CD8-positive, alpha-beta memory T cell (primary cell): ENCODE data around the gene ZNF407. TPM values are rescaled to one million over a fixed set of nuclear protein-coding genes. Genes with fewer than 3 reads are reported as not detected.
A peak's percentile ranks its signal among the peaks of the same experiment; 100 is the strongest.

Experiments used
- CTCF ChIA-PET: fragments of 350-600 bp; sonication (Branson Sonifier 250); formaldehyde crosslinking; loops from one replicate; lab custom pipeline; 2021; ENCODE audit warnings: antibody characterized with exemption; lab: Charles Lee
- POLR2A ChIA-PET: fragments of 350-600 bp; sonication (Branson Sonifier 250); formaldehyde crosslinking; loops from one replicate; lab custom pipeline; 2021; ENCODE audit warnings: antibody characterized with exemption; lab: Charles Lee
- DNase-seq, 5 donors: peaks; one replicate each; pipeline versions ENCODE4 v3.0.0 to v3.0.0-alpha.2; 2020 to 2022; ENCODE audit warnings: mixed read lengths in 1 of 5
- H3K27ac ChIP-seq: one replicate; pipeline ENCODE4 v1.7.0; 2013; ENCODE audit warnings: low read depth, mild to moderate bottlenecking, low read length, moderate library complexity
- H3K27me3 ChIP-seq: 2 replicates; pipeline ENCODE4 v1.7.0; 2013; ENCODE audit warnings: low read length, mild to moderate bottlenecking; ENCODE audit not compliant: insufficient read depth, poor library complexity, severe bottlenecking
- H3K36me3 ChIP-seq: 2 replicates; pipeline ENCODE4 v1.7.0; 2013; ENCODE audit warnings: mild to moderate bottlenecking, low read length, moderate library complexity; ENCODE audit not compliant: insufficient read depth
- H3K4me1 ChIP-seq: 2 replicates; pipeline ENCODE4 v1.7.0; 2013; ENCODE audit warnings: mild to moderate bottlenecking, low read length, moderate library complexity; ENCODE audit not compliant: insufficient read depth
- H3K4me3 ChIP-seq: 2 replicates; pipeline ENCODE4 v1.7.0; 2013; ENCODE audit warnings: mild to moderate bottlenecking, low read length
- H3K9me3 ChIP-seq: 2 replicates; pipeline ENCODE4 v1.7.0; 2013; ENCODE audit warnings: mild to moderate bottlenecking, low read length
- H3K27ac Mint-ChIP-seq, 8 donors: one replicate each; pipeline ENCODE4 v1.8.0; 2020 to 2021; ENCODE audit warnings: mixed read lengths in 8 of 8, mild to moderate bottlenecking in 6 of 8, inconsistent platforms in 3 of 8, moderate library complexity in 3 of 8
- H3K27me3 Mint-ChIP-seq, 2 donors: one replicate each; pipeline ENCODE4 v1.8.0; 2020 to 2021; ENCODE audit warnings: mixed read lengths in 2 of 2, mild to moderate bottlenecking in 1 of 2, moderate library complexity in 1 of 2
- H3K36me3 Mint-ChIP-seq, 3 donors: one replicate each; pipeline ENCODE4 v1.8.0; 2020 to 2021; ENCODE audit warnings: mixed read lengths in 3 of 3, inconsistent platforms in 1 of 3, mild to moderate bottlenecking in 1 of 3
- H3K4me1 Mint-ChIP-seq, 3 donors: one replicate each; pipeline ENCODE4 v1.8.0; 2020 to 2021; ENCODE audit warnings: mixed read lengths in 3 of 3, inconsistent platforms in 1 of 3, mild to moderate bottlenecking in 1 of 3
- H3K4me3 Mint-ChIP-seq, 7 donors: one replicate each; pipeline ENCODE4 v1.8.0; 2020 to 2021; ENCODE audit warnings: mixed read lengths in 7 of 7, mild to moderate bottlenecking in 6 of 7, moderate library complexity in 4 of 7, inconsistent platforms in 2 of 7
- H3K9me3 Mint-ChIP-seq, 5 donors: one replicate each; pipeline ENCODE4 v1.8.0; 2020 to 2022; ENCODE audit warnings: mixed read lengths in 5 of 5, mild to moderate bottlenecking in 3 of 5, moderate library complexity in 2 of 5, inconsistent platforms in 1 of 5
- polyA plus RNA-seq: library from polyadenylated mRNA; unstranded; fragments of 300-500 nt; fragmentation: Illumina TruSeq; gene quantifications from one replicate; pipeline ENCODE4 v1.2.3, GENCODE V29; 2021
- total RNA-seq, 2 experiments: library from RNA; stranded (reverse); gene quantifications; one replicate each; pipeline ENCODE4 v1.2.3, GENCODE V29; 2021

ZNF407 gene
- total and polyA plus RNA-seq, 3 experiments from 2014 or later: 4.1 to 15.5 (median 14.9) TPM

DNA sequence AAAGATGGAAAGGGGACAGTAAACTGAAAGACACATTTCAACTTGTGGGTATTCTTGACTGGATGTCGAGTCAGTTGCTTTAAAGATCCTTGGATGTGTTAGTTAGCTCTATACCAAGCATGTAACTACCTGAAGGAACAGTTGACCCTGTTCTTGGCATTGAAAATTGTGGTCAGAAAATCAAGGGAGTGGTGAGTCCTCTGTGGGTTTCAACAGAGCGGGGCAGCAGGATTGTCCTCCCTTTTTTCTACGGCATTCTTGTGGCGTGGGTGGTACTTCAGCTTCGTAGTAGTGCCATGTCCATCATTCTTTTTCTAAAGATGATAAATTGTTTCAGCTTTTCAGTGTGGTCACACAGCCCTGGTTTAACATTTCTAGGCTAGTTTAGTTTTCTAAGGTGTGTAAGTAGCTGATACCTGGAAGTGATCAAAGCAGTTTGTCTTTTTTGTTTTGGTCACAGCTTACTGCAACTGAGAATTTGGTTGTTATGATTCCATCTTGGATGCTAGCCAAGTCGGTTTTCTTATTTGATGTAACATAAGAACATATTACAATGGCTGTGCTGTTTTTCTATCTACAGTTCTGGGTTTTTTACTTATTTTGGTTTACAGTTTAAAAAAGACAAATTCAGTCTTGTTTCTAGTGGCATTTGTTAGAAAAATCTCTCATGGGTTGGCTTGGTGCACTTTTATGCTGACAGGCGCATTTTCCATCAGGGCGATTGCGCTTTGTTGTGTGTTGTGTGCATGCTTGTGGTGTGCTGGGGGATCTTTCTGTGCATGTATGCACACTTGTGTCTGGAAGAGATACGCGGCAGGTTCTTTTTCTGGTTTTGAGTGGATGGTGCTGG, 84.7 kb downstream of the ZNF407 start:
- Mint-ChIP-seq H3K4me1 (peaks cover 31 to 37% (median 36%) of the 10 kb centered on the region in 3 donors), H3K4me3 (no peak overlapping the region), H3K27ac (no peak overlapping the region), H3K36me3 (peaks cover 30 to 33% (median 33%) of the 10 kb centered on the region in 3 donors), H3K9me3 (peaks cover 0 to 8% (median 4%) of the 10 kb centered on the region in 5 donors), H3K27me3 (no peaks in the 10 kb centered on the region)
- DNase-seq: no peak
- ChIA-PET POLR2A (no interaction called here), CTCF (no interaction called here)
- Histone ChIP-seq H3K36me3 (no peaks in the 10 kb centered on the region), H3K4me3 (no peak overlapping the region), H3K27ac (no peak overlapping the region), H3K9me3 (no peaks in the 10 kb centered on the region), H3K27me3 (no peaks in the 10 kb centered on the region), H3K4me1 (no peaks in the 10 kb centered on the region)

DNA sequence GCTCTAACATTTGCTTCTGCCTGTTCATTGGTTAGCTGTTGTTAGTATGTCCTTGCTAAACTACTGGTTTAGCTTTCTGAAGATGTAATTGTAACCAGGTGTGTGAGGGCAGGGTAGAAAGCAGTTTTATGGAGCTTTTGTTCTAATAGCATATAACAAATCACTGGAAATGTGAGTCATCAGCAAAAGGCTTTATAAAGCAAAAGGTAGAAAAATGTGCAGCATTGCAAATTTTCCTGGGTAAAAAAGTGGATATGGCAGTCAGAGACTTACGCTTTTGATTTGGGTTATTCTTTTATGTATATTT, 85.3 kb downstream of the ZNF407 start:
- H3K27ac Mint-ChIP-seq: no peak overlapping the region
- no peaks in the 10 kb centered on the region for H3K4me1 ChIP-seq
- H3K4me3 ChIP-seq: no peak overlapping the region
- no peaks in the 10 kb centered on the region for H3K36me3 ChIP-seq
- no peaks in the 10 kb centered on the region for H3K27me3 ChIP-seq
- H3K9me3 Mint-ChIP-seq: peaks cover 0 to 4% (median 0%) of the 10 kb centered on the region in 5 donors
- H3K4me3 Mint-ChIP-seq: no peak overlapping the region
- DNase-seq: no peak
- H3K36me3 Mint-ChIP-seq: peaks cover 25 to 29% (median 29%) of the 10 kb centered on the region in 3 donors
- ChIA-PET CTCF (no interaction called here), POLR2A (no interaction called here)
- no peaks in the 10 kb centered on the region for H3K9me3 ChIP-seq
- no peaks in the 10 kb centered on the region for H3K27me3 Mint-ChIP-seq
- no peak overlapping the region for H3K27ac ChIP-seq
- H3K4me1 Mint-ChIP-seq: peaks cover 29 to 36% (median 36%) of the 10 kb centered on the region in 3 donors

- peak overlapping the region in 1 of 8 donors; percentile 10 for H3K27ac Mint-ChIP-seq
- Histone ChIP-seq H3K4me1 (no peaks in the 10 kb centered on the region), H3K27me3 (no peaks in the 10 kb centered on the region), H3K27ac (no peak overlapping the region), H3K9me3 (no peaks in the 10 kb centered on the region), H3K36me3 (no peaks in the 10 kb centered on the region), H3K4me3 (no peak overlapping the region)
- peaks cover 22 to 24% (median 24%) of the 10 kb centered on the region in 3 donors for H3K36me3 Mint-ChIP-seq
- H3K4me1 Mint-ChIP-seq: peaks cover 23 to 30% (median 30%) of the 10 kb centered on the region in 3 donors
- no peak for DNase-seq
- ChIA-PET POLR2A (no interaction called here), CTCF (no interaction called here)
- H3K9me3 Mint-ChIP-seq: peaks cover 0 to under 1% (median 0%) of the 10 kb centered on the region in 5 donors
- H3K27me3 Mint-ChIP-seq: no peaks in the 10 kb centered on the region
- H3K4me3 Mint-ChIP-seq: no peak overlapping the region
Observed at GRCh38 chr18:74683573-74683972, 85.9 kb downstream of the ZNF407 start.

GRCh38 chr18:74689251-74689650, 91.6 kb downstream of the ZNF407 start:
- Histone ChIP-seq H3K27me3 (no peaks in the 10 kb centered on the region), H3K4me1 (peaks cover 6% of the 10 kb centered on the region), H3K27ac (no peak overlapping the region), H3K4me3 (no peak overlapping the region), H3K36me3 (no peaks in the 10 kb centered on the region), H3K9me3 (no peaks in the 10 kb centered on the region)
- Mint-ChIP-seq H3K27me3 (no peaks in the 10 kb centered on the region), H3K36me3 (peaks cover 18 to 31% (median 18%) of the 10 kb centered on the region in 3 donors), H3K4me1 (peaks cover 12 to 23% (median 13%) of the 10 kb centered on the region in 3 donors), H3K9me3 (no peaks in the 10 kb centered on the region), H3K4me3 (no peak overlapping the region), H3K27ac (no peak overlapping the region)
- ChIA-PET CTCF (no interaction called here), POLR2A (no interaction called here)
- DNase-seq: no peak

DNA sequence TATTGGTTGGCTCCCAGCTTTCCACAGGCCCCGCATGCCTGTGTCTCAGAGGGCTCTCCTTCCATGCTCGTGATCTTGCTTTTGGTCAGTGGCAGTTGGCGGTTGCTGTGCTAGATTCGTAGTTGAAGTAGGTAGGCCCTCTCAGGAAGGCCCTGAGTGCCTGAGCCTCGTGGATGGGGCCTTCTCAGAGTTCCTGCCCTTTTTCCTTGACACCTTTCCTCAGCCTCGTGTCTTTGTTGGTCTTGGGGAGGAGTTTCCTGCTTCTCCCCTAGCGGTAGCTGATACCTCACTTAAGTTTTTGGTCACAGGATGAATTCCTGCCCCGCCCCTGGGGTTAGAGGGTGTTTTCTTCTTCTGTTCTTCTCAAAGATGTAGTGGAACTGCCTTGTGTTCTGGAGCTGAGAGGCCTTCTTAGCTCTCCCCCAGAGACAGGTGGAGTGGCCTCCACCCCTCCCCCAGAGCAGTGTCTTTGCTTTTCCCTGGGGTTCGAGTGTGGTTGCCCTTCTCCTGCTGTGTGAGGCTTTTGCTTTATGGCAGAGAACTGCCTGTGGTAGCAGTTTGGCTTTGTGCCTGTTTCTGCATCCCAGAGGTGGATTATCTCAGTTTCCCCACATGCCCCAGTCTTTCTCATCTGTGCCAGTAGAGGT, 94.8 kb downstream of the ZNF407 start:
- Histone ChIP-seq H3K27ac (no peak overlapping the region), H3K9me3 (no peaks in the 10 kb centered on the region), H3K4me3 (no peak overlapping the region), H3K36me3 (no peaks in the 10 kb centered on the region), H3K4me1 (peaks cover 6% of the 10 kb centered on the region), H3K27me3 (no peaks in the 10 kb centered on the region)
- H3K9me3 Mint-ChIP-seq: no peaks in the 10 kb centered on the region
- peak overlapping the region in 4 of 8 donors; percentile 51 to 71 (median 54) for H3K27ac Mint-ChIP-seq
- H3K27me3 Mint-ChIP-seq: no peaks in the 10 kb centered on the region
- CTCF ChIA-PET: no interaction called here
- no peak for DNase-seq
- peak overlapping the region in 1 of 7 donors; percentile 63 for H3K4me3 Mint-ChIP-seq
- H3K4me1 Mint-ChIP-seq: peaks cover 12 to 26% (median 17%) of the 10 kb centered on the region in 3 donors
- peaks cover 1 to 17% (median 3%) of the 10 kb centered on the region in 3 donors for H3K36me3 Mint-ChIP-seq
- POLR2A ChIA-PET: no interaction called here

DNA sequence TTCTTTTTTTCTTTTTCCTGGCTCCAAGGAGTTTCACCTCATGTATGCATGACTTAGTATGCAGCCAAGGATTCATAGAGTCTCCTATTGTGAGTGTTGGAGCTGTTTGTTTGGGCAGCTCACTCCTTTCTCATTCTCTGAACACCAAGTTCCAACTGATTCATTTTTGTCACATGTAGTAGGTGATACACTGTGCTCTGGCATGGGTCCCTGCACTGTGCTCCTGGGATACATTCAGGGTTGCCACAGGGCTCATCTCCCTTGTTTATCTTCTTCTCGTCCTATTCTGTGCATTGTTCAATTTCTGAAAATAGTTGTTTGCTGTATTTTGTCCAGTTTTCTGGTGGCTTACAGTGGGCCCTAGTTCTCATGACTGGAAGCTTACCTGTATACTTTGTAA, 96.8 kb downstream of the ZNF407 start:
- Histone ChIP-seq H3K9me3 (no peaks in the 10 kb centered on the region), H3K27ac (no peak overlapping the region), H3K27me3 (no peaks in the 10 kb centered on the region), H3K4me3 (no peak overlapping the region), H3K36me3 (no peaks in the 10 kb centered on the region), H3K4me1 (peaks cover 6% of the 10 kb centered on the region)
- Mint-ChIP-seq H3K27ac (no peak overlapping the region), H3K4me3 (peak overlapping the region in 1 of 7 donors; percentile 63), H3K27me3 (no peaks in the 10 kb centered on the region), H3K9me3 (no peaks in the 10 kb centered on the region), H3K36me3 (peaks cover 0 to 4% (median 4%) of the 10 kb centered on the region in 3 donors), H3K4me1 (peaks cover 12 to 26% (median 17%) of the 10 kb centered on the region in 3 donors)
- POLR2A ChIA-PET: no interaction called here
- CTCF ChIA-PET: no interaction called here
- no peak for DNase-seq

- ChIA-PET POLR2A (no interaction called here), CTCF (interaction anchor here (0.7 kb wide), 1 partner anchor 17 kb away, joined by 3 read pairs; no protein-coding TSS in a partner anchor)
- no peak overlapping the region for H3K4me3 Mint-ChIP-seq
- no peaks in the 10 kb centered on the region for H3K27me3 Mint-ChIP-seq
- Histone ChIP-seq H3K4me3 (no peak overlapping the region), H3K9me3 (no peaks in the 10 kb centered on the region), H3K36me3 (no peaks in the 10 kb centered on the region), H3K4me1 (peaks cover 6% of the 10 kb centered on the region), H3K27ac (no peak overlapping the region), H3K27me3 (no peaks in the 10 kb centered on the region)
- DNase-seq: no peak
- H3K36me3 Mint-ChIP-seq: peaks cover 0 to 2% (median 0%) of the 10 kb centered on the region in 3 donors
- peaks cover 12 to 26% (median 17%) of the 10 kb centered on the region in 3 donors for H3K4me1 Mint-ChIP-seq
- H3K27ac Mint-ChIP-seq: no peak overlapping the region
- no peaks in the 10 kb centered on the region for H3K9me3 Mint-ChIP-seq
Observed at GRCh38 chr18:74695170-74695569, 97.5 kb downstream of the ZNF407 start.

- Mint-ChIP-seq H3K27me3 (no peaks in the 10 kb centered on the region), H3K36me3 (peaks cover 0 to 6% (median 4%) of the 10 kb centered on the region in 3 donors), H3K27ac (no peak overlapping the region), H3K4me1 (peaks cover 2 to 6% (median 4%) of the 10 kb centered on the region in 3 donors), H3K9me3 (no peaks in the 10 kb centered on the region), H3K4me3 (no peak overlapping the region)
- Histone ChIP-seq H3K36me3 (no peaks in the 10 kb centered on the region), H3K4me1 (no peaks in the 10 kb centered on the region), H3K27me3 (no peaks in the 10 kb centered on the region), H3K9me3 (no peaks in the 10 kb centered on the region), H3K27ac (no peak overlapping the region), H3K4me3 (no peak overlapping the region)
- ChIA-PET CTCF (no interaction called here), POLR2A (no interaction called here)
- no peak for DNase-seq
Observed at GRCh38 chr18:74698881-74699280, 101.2 kb downstream of the ZNF407 start.
